ENCODE results near the gene KRTAP6-2.

KRTAP6-2 gene

DNA sequence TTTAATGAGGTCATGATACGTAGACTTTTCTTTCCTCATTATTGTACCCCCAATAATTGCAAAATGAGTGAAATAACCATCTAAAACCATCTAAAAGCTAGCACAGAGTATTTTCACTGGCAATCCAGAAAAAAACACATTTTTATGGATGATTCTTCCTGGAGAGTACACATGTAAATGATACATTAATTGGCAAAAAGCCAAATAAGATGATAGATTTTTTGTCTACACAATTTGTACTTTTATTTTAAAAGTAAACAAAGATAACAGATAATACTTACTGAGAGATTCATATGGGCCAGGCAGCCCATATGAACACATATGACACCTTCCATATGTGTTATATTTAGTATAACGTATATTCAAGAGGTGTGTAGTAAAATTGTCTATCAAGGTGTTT, 35.1 kb downstream of the KRTAP6-2 start:
- no peak for DNase-seq

GRCh38 chr21:30563072-30563471, 35.6 kb downstream of the KRTAP6-2 start:
- no peak for DNase-seq

- DNase-seq: no peak
Observed at GRCh38 chr21:30561957-30562356, 36.7 kb downstream of the KRTAP6-2 start.

DNA sequence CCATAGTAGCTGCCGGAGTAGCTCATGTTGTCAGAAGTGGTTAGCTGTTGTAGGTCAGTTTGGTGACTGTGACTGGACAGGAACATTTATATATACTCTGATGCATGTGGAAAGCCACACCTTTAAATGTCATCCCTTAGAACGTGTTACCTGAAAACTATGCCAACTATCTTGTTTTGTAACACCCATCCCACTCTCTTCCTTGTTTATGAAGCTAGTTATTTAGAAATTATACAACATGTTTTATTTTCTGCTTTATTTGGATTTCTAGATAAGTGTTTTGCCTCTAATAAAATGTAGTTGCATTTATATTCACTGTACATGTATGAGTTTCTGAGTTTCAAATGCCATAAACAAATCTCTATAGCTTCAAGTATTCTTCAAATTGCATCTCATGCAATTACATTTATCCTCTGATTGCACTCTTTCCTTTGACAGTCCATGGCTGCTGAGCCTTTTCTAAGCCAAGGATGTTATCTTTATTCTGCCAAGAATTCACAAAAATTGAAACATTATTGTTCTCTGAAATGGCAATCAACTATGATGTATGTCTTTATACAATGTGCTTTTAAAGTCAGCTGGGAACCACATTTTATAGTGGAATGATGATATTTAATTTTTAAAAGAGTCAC, 37.3 kb downstream of the KRTAP6-2 start, which contains the start of gene KRTAP19-7:
KRTAP19-7 (minus strand) TSS at position 51 of the 632 bp plus-strand sequence; CDS start at position 26, 25 bp downstream.
- DNase-seq: no peak

DNA sequence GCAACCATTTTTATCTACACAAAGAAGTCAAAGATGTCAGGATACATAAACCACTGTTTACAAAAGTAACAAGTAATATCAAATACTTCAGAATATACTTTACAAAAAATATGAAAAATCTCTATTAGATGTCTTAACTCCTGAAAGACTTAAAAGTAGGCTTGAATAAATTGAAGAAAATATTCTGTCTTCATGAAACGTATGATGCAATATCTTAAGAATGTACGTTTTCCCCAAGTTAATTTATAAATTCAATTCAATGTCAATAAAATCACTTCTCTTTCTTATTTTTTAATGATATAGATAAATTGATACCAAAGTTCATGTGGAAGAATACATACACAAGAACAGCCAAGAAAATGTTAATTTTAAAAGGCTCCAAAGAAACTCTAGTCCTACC, 43.6 kb downstream of the KRTAP6-2 start:
- DNase-seq: no peak

GRCh38 chr21:30552782-30553181, 45.9 kb downstream of the KRTAP6-2 start:
- no peak for DNase-seq

Data from NCI-H774 (cell line).